ENCODE results near the gene MAZ. TPM values are rescaled to one million over a fixed set of nuclear protein-coding genes. Genes with fewer than 3 reads are reported as not detected.
"Not testable (repeated sequence)": the region's sequence is repeated elsewhere in the genome, so short reads cannot be mapped to it uniquely, and the experiment has no call there.

MAZ gene
- total RNA-seq, 1 donor from 2014 or later = 294 TPM

DNA sequence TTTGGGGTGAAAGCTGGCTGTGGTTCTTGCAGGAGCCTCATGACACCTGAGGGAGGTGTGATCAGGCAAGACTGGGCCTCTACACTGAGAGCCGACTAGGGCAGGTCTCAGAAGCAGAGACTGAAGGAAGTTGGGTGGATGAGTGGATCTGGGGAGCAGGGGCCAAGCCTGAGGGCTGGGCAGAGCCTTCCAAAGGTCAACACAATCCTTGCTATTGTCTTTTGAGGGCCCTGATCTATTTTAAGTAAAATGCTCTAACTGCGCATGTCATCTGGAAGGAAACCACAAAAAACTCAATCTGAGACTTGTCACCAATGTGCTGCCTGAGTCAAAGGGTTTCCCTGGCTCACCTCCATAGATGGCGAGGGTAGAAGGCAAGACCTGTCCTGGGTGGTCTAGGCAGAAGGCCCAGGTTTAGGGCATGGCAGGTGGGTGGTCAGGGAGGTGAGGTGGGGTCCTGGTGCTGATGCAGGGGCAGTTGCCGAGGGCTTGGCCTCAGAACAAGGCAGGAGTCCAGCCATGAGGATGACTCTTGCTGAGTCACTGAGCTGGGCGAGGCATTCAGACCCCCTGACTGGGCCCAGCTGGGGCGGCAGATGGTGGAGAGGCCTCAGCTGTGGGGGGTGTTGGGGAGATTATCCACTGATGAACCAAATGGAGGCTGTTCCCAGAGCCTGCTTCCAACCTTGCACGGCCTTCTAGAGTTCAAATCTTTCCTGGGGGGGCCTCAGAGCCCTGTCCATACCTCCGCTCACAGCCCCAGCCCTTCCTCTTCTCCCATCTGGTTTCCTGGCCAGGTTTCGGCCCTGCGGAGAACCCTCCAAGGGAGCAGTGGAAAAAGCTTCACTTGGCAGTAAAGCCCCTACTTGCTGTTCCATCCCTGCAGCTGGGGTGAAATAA lies 19.1 kb downstream of the MAZ start:
- H3K4me1 Mint-ChIP-seq (ENCODE audit: unreplicated experiment) = peaks cover 15% of the 10 kb centered on the region
- H3K9me3 Mint-ChIP-seq = no peaks in the 10 kb centered on the region
- no peaks in the 10 kb centered on the region for H3K36me3 Mint-ChIP-seq
- DNase-seq (ENCODE audit: extremely low spot score, unreplicated experiment) = no peak
- peak overlapping the region; percentile 66 for H3K27ac Mint-ChIP-seq
- no peak overlapping the region for H3K4me3 Mint-ChIP-seq
- no peaks in the 10 kb centered on the region for H3K27me3 Mint-ChIP-seq
- TF ChIP-seq, protein P1, sequence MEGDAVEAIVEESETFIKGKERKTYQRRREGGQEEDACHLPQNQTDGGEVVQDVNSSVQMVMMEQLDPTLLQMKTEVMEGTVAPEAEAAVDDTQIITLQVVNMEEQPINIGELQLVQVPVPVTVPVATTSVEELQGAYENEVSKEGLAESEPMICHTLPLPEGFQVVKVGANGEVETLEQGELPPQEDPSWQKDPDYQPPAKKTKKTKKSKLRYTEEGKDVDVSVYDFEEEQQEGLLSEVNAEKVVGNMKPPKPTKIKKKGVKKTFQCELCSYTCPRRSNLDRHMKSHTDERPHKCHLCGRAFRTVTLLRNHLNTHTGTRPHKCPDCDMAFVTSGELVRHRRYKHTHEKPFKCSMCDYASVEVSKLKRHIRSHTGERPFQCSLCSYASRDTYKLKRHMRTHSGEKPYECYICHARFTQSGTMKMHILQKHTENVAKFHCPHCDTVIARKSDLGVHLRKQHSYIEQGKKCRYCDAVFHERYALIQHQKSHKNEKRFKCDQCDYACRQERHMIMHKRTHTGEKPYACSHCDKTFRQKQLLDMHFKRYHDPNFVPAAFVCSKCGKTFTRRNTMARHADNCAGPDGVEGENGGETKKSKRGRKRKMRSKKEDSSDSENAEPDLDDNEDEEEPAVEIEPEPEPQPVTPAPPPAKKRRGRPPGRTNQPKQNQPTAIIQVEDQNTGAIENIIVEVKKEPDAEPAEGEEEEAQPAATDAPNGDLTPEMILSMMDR (conservative IDR thresholded peaks at IDR 0.05) = no peak

DNA sequence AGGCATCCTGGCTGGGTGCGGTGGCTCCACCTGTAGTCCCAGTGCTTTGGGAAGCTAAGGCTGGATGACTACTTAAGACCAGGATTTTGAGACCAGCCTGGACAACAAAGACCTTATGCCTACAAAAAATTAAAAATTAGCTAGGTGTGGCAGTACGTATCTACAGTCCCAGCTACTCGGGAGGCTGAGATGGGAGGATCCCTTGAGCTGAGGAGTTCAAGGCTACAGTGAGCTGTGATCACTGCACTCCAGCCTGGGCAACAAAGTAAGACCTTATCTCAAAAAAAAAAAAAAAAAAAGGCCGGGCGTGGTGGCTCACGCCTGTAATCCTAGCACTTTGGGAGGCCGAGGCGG lies 20.0 kb downstream of the MAZ start:
- Mint-ChIP-seq H3K27ac (no peak overlapping the region), H3K36me3 (no peaks in the 10 kb centered on the region), H3K27me3 (no peaks in the 10 kb centered on the region), H3K4me3 (no peak overlapping the region), H3K9me3 (no peaks in the 10 kb centered on the region), H3K4me1 (ENCODE audit: unreplicated experiment) (peaks cover 10% of the 10 kb centered on the region)
- DNase-seq (ENCODE audit: extremely low spot score, unreplicated experiment) = no peak
- TF ChIP-seq, protein P1 (conservative IDR thresholded peaks at IDR 0.05) = no peak

DNA sequence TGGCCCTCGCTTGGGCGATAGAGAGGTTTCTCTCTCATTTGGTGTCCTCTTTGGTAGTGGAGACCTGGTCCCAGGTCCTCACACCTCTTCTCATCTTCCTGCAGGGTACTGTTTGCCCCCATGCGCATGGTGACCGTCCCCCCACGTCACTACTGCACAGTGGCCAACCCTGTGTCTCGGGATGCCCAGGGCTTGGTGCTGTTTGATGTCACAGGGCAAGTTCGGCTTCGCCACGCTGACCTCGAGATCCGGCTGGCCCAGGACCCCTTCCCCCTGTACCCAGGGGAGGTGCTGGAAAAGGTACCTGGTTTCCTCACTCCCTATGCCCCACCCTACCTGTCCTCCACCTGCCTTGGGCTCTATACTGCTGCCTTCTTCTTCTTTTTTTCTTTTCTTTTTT lies 24.4 kb downstream of the MAZ start:
- H3K9me3 Mint-ChIP-seq = no peaks in the 10 kb centered on the region
- no peak overlapping the region for H3K27ac Mint-ChIP-seq
- no peaks in the 10 kb centered on the region for H3K27me3 Mint-ChIP-seq
- TF ChIP-seq, protein P1 (conservative IDR thresholded peaks at IDR 0.05) = no peak
- no peaks in the 10 kb centered on the region for H3K36me3 Mint-ChIP-seq
- no peak for DNase-seq (ENCODE audit: extremely low spot score, unreplicated experiment)
- no peak overlapping the region for H3K4me3 Mint-ChIP-seq
- no peaks in the 10 kb centered on the region for H3K4me1 Mint-ChIP-seq (ENCODE audit: unreplicated experiment)

DNA sequence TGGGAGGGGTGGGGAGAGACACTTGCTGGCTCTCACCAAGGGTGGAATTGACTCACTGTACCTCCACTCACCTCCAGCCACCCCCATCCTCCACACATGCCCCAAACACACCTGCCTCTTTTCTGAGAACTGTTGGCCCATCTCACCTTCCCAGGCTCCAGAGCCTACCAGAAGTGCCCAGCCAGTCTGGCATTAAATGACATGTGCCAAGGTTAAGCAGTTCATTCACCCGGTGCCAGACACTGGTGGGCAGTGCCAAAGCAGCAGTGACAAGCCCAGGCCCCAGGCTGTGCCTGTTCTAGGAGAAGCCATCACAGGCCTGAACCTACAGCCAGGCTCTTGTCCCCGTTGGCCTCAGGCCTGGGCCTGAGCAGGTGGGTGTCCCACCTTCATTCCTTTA lies 25.2 kb downstream of the MAZ start:
- Mint-ChIP-seq H3K4me1 (ENCODE audit: unreplicated experiment) (no peaks in the 10 kb centered on the region), H3K4me3 (no peak overlapping the region), H3K27ac (no peak overlapping the region), H3K27me3 (no peaks in the 10 kb centered on the region), H3K36me3 (no peaks in the 10 kb centered on the region), H3K9me3 (no peaks in the 10 kb centered on the region)
- no peak for DNase-seq (ENCODE audit: extremely low spot score, unreplicated experiment)
- TF ChIP-seq, protein P1 (conservative IDR thresholded peaks at IDR 0.05) = no peak

DNA sequence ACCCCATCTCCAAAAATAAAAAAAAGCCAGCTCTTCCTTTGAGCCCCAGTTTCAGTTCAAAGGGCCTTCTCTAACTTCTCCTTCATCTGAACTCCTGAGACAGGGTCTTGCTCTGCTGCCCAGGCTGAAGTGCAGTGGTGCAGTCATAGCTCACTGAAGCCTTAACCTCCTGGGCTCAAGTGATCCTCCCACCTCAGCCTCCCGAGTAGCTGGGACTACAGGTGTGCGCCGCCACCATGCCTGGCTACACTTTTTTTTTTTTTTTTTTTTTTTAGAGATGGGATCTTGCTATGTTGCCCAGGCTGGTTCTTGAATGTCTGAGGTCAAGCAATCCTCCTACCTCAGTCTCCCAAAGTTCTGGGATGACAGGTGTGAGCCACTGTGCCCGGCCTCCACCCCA lies 26.9 kb downstream of the MAZ start:
- DNase-seq (ENCODE audit: extremely low spot score, unreplicated experiment); H3K27ac Mint-ChIP-seq; H3K36me3 Mint-ChIP-seq; H3K4me3 Mint-ChIP-seq; H3K4me1 Mint-ChIP-seq (ENCODE audit: unreplicated experiment); H3K27me3 Mint-ChIP-seq; H3K9me3 Mint-ChIP-seq: not testable (repeated sequence)

DNA sequence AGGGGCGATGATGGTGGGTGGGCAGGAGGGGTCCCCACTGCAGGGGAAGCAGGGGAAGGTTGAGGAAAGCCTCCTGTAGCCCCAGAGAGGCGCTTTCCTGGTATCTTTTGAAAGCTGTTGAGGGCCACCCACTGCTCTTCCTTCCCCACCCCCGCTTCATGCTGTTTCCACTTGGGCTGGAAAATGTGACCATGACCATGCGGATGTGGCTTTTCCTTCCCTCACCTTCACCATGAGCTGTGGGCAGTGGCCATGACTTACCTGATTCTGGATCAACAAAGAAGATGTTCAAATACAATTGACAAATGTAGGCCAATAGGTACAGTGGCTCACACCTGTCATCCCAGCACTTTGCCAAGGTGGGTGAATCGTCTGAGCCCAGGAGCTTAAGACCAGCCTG lies 27.8 kb downstream of the MAZ start:
- TF ChIP-seq, protein P1 (conservative IDR thresholded peaks at IDR 0.05) = no peak
- no peak overlapping the region for H3K27ac Mint-ChIP-seq
- no peaks in the 10 kb centered on the region for H3K9me3 Mint-ChIP-seq
- no peaks in the 10 kb centered on the region for H3K4me1 Mint-ChIP-seq (ENCODE audit: unreplicated experiment)
- H3K36me3 Mint-ChIP-seq = no peaks in the 10 kb centered on the region
- H3K27me3 Mint-ChIP-seq = no peaks in the 10 kb centered on the region
- H3K4me3 Mint-ChIP-seq = no peak overlapping the region
- DNase-seq (ENCODE audit: extremely low spot score, unreplicated experiment) = no peak

Data from type B pancreatic cell (in vitro differentiated cells).